ENCODE results near the gene MNAT1.

GRCh38 chr14:60984196-60984595 is 249.6 kb downstream of the MNAT1 start:
- TF ChIP-seq MAX (IDR thresholded peaks at IDR 0.05) (no peak), RAD21 (IDR thresholded peaks at IDR 0.05; ENCODE audit: low read depth) (no peak), NFIC (IDR thresholded peaks at IDR 0.05) (no peak), EGR1 (IDR thresholded peaks at IDR 0.05) (no peak), TAF1 (IDR thresholded peaks at IDR 0.05; ENCODE audit: low read depth) (no peak)
